GM15510 (cell line): ENCODE data around the gene PDRG1.

Experiments
- POLR2A ChIP-seq: IDR thresholded peaks from 3 replicates; pipeline ENCODE4 v1.6.1; 2011; ENCODE audit warnings: borderline replicate concordance; ENCODE audit not compliant: insufficient read length; ENCODE audit errors: extremely low read depth

Gene PDRG1

GRCh38 chr20:31945785-31946184, 6.1 kb downstream of the PDRG1 start:
- TF ChIP-seq POLR2A, result no peak

GRCh38 chr20:31945319-31945718, 6.5 kb downstream of the PDRG1 start:
- TF ChIP-seq POLR2A, result no peak

- TF ChIP-seq POLR2A, result no peak
Measured at GRCh38 chr20:31943052-31943471, 8.8 kb downstream of the PDRG1 start.

- no peak for TF ChIP-seq POLR2A
Measured at GRCh38 chr20:31939661-31940060, 12.2 kb downstream of the PDRG1 start.

- TF ChIP-seq POLR2A, result no peak
Measured at GRCh38 chr20:31937820-31938219, 14.0 kb downstream of the PDRG1 start.

GRCh38 chr20:31936420-31936819, 15.4 kb downstream of the PDRG1 start:
- no peak for TF ChIP-seq POLR2A

GRCh38 chr20:31934968-31935764, 16.7 kb downstream of the PDRG1 start:
- no peak for TF ChIP-seq POLR2A

- TF ChIP-seq POLR2A, result no peak
Measured at GRCh38 chr20:31934491-31934890, 17.4 kb downstream of the PDRG1 start.

GRCh38 chr20:31933698-31934097, 18.1 kb downstream of the PDRG1 start:
- TF ChIP-seq POLR2A, result no peak

GRCh38 chr20:31930779-31931178, 21.1 kb downstream of the PDRG1 start:
- TF ChIP-seq POLR2A, result no peak

GRCh38 chr20:31927627-31928159, 24.2 kb downstream of the PDRG1 start:
- no peak for TF ChIP-seq POLR2A

GRCh38 chr20:31926493-31926892, 25.4 kb downstream of the PDRG1 start:
- no peak for TF ChIP-seq POLR2A

GRCh38 chr20:31925631-31926030, 26.2 kb downstream of the PDRG1 start:
- TF ChIP-seq POLR2A, result no peak

- no peak for TF ChIP-seq POLR2A
Measured at GRCh38 chr20:31924561-31924960, 27.3 kb downstream of the PDRG1 start.

GRCh38 chr20:31923388-31924331, 28.2 kb downstream of the PDRG1 start:
- TF ChIP-seq POLR2A, result no peak
